HG03457 (cell line): ENCODE measurements around the gene CELA3B.
"Not testable (repeated sequence)": the region's sequence is repeated elsewhere in the genome, so short reads cannot be mapped to it uniquely, and the experiment has no call there.

Experiments
- ATAC-seq: cut with Tn5 transposase; IDR thresholded peaks from one replicate; pipeline ENCODE4 v1.9.1; 2021; ENCODE audit warnings: moderate number of reproducible peaks; ENCODE audit not compliant: unreplicated experiment

The CELA3B gene

GRCh38 chr1:22005261-22006149 is 28.7 kb downstream of the CELA3B start:
- not testable (repeated sequence) for ATAC-seq

- not testable (repeated sequence) for ATAC-seq
These were observed 29.9 kb downstream of the CELA3B start for GRCh38 chr1:22006736-22007135.

GRCh38 chr1:22007262-22007661 is 30.4 kb downstream of the CELA3B start:
- ATAC-seq: not testable (repeated sequence)

DNA sequence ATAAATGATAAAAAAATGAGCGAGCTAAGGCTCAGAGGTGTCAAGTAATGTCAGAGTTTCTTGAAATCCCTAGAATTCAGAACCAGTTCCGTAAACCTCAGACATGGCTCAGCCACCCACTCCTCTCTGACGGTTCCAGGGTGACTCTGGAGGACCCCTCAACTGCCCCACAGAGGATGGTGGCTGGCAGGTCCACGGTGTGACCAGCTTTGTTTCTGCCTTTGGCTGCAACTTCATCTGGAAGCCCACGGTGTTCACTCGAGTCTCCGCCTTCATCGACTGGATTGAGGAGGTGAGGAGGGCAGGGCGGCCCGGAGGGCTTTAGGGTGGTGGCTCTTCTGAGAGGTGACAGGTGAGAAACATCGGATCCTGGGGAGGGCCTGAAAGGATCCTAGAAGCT is 32.7 kb downstream of the CELA3B start:
- ATAC-seq: not testable (repeated sequence)

DNA sequence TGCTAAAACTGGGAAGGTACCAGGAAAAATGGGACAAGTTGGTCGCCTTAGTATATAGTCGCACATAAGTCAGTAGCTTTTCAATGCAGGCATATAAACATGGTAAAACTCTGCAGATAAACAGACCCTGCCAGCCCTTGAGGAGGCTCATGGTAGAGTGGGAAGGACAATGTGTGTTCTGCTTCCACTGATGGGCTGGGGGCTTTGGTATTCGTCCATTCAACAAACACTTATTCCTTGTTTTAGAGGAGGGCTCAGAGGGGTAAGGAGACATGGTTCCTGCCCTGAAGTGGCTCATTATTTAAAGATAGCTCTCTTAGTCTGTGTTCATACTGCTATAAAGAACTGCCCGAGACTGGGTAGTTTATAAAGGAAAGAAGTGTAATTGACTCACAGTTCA is 35.9 kb downstream of the CELA3B start:
- not testable (repeated sequence) for ATAC-seq

DNA sequence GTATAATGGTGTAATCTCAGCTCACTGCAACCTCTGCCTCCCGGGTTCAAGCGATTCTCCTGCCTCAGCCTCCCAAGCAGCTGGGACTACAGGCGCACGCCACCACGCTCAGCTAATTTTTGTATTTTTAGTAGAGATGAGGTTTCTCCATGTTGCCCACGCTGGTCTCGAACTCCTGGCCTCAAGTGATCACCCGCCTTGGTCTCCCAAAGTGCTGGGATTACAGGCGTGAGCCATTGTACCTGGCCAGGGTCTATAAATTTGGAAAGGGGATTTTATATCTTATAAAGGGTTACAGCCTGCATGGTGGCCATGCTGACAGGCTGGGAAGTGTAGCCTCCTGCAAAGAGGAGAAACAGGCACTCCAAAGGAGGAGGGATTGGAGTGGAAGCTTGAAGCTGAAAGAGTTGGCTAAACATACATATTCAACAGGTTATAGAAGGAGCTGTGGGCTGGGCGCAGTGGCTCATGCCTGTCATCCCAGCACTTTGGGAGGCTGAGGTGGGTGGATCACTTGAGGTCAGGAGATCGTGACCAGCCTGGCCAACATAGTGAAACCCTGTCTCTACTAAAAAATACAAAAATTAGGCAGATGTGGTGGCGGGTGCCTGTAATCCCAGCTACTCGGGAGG is 37.9 kb downstream of the CELA3B start:
- ATAC-seq: not testable (repeated sequence)

DNA sequence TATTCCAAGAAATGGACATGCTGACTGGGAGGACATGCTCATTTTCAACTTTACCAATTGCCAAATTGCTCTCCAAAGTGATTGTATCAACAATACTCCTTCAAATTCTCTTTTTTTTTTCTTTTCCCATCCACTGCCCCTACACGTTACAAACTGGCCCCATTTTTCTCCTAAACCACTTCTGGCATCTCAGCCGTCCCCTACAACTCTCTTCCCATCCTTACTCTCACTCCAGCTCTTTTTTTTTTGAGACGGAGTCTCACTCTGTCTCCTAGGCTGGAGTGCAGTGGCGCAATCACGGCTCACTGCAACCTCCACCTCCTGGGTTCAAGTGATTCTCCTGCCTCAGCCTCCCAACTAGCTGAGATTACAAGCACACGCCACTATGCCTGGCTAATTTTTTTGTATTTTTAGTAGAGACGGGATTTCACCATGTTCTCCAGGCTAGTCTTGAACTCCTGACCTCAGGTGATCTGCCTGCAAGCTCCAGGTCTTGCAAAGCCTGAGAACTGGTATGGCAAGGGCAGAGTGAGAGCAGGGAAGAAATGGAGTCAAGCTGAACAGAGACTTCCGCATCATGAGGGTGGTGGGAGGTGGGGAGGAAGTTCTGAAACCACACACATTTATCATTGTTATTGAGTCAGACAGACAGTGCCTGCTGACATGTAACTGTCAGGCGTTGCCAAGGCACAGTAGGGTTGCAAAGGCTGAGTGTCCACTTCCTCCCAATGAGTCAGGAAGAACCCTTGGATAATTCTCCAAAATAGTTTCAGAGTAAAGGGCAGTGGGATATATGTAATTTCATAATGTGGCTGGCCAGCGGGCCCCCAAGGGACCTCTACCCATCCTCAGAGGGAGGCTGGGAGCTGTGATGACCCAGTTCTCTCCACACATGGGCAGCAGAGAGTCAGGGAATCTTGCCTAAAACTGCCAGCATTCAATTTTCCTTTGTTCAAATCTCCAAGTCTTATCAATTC is 42.0 kb downstream of the CELA3B start:
- ATAC-seq: no peak

DNA sequence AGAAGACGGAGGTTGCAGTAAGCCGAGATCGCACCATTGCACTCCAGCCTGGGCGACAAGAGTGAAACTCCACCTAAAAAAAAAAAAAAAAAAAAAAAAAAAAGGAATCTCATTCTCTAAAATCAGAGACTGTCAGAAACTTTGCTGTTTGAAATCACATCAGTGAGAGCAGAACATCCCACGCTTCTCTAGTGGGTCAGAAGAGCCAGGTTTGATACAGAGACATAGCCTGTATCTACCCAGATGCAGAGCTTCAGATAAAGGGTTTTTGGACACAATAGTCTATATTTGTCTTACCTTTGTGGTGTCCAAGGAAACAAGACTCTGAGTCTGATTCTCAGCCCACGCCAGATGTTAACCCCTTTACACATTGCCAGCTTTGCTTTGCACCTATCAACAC is 44.2 kb downstream of the CELA3B start:
- no peak for ATAC-seq

DNA sequence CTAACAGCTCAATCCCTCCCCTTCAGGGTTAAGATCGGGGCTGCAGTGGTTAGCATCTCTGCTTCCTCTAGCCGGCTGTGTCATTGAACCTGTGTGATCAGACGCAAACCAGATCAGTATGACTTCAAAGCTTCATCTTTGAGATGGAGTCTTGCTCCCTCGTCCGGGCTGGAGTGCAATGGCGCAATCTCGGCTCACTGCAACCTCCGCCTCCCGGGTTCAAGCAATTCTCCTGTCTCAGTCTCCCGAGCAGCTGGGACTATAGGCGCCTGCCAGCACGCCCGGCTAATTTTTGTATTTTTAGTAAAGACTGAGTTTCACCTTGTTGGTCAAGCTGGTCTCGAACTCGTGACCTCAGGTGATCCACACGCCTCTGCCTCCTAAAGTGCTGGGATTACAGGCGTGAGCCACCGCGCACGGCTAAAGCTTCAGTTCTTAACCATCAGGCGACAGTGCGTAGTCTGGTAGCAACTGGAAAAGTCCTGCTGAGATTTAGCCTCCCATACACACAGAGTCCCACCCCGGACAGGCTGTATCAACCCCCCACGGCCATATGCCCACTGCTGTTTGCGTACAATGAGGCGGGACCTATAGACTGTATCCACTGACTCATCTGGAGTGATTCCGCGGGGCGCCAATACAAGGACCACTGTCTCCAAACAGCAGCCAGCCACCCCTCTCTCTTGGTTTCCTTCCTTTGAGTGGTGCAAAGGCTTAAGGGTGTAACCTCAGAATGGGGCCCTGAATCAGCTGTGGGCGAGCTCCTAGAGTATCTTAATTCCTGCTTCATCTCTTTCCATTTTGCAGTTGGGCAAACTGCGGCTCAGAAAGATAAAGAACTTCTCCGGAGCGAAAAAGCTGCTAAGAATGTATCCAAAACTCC is 47.9 kb downstream of the CELA3B start:
- peak; percentile 28 for ATAC-seq

DNA sequence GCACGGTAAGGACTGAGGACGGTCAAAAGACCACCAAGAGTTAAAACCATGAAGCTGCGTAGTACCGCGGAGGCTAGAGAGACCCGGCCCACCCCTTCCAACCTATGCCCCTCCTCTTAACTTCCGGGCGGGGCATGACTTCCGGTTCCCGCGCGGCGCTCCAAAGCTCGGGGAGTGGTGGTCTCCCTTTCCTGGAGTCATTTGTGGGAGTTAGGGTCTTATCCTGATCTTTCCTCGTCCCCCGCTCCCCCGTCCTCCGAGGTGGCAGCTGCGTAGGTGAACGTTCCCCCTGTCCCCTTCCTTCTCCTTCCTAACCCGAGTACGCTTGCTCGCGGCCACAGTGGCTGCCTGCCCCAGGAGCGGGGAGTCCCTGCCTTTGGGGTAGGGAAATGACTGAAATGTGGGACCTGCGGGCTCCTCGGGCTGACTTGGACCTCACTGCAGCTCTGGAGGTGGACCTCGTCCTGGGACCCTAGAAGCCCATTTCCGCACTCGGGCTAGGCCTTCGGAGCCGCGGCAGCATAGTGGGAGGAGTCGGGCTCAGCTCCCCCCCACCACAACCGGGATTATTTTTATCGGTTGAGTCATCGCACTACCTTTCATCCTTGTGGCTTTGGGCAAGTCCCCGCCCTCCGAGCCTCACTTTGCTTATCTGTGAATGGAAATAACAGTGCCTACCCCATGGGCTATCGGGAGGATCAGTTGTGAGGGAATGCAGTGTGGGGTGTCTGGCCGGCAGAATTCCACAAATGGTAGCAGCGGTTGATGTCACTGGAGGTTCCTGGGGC is 48.7 kb downstream of the CELA3B start:
- peak; percentile 44 for ATAC-seq

DNA sequence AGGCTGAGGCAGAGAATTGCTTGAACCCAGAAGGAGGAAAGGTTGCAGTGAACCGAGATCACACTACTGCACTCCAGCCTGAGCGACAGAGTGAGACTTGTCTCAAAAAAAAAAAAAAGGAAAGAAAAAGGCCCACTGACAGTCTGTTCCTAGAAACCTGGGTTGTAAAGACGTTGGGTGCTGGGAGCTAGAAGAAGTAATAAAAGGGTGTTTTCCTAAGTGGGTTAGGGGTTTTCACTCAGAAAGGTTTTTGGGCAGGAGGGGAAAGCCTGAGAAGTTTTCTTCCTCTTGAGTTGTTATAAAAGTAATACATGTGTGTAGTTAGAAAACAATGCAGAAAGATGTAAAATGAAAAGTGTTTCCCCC is 50.1 kb downstream of the CELA3B start:
- ATAC-seq: no peak

GRCh38 chr1:22030057-22030456 is 53.2 kb downstream of the CELA3B start:
- no peak for ATAC-seq

DNA sequence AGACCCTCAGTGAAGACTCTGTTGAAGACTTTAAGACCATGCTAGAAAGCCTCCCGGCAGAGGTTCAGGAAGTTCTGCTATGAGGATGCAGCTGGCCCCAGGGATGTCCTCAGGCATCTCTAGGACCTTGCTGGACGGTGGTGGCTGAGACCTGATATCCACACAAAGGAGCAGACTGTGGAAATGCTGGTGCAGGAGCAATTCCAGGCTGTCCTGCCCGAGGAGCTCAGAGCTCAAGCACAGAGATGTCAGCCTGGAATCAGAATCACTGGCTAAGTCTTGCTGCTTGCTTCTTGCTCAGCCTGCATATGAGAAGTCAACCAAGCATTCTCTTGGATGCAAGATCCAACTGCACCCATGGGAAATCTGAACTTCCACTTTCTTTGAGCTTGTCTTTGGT is 53.7 kb downstream of the CELA3B start:
- ATAC-seq: no peak

DNA sequence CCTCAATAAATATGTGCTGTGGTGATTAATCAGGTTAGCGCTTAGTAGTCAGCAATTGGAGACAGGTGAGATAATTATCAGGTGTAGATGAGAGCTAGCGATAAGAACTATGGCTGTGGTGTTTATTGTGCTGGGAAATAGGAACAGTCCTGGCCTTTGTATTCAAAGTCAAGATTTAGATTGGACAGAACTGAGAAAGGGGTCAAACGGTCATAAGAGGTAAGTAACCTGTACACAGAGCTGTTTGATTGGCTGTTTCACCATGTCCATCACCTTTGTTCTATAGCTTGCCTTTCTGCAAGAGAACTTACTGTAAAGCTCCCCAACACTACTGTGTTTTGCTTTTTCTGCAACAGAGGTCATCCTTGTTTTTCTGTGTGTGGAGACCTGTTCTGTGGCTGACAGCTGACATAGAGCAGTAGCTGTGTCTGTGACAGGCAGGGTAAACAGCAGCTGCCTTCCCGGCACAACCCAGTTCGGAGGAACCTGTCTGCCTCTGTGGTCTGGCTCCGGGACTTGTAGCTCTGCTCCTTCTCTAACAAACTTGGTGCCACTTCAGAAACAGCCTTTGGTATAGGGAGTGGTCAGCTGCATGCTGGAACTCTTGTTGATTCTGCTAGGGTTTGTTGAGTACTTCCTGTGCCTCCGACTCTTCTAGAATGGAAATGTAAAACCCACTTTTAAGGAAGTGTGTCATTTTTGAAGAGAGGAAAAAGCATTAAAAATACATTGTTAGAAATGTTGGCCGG is 54.6 kb downstream of the CELA3B start:
- ATAC-seq: no peak

DNA sequence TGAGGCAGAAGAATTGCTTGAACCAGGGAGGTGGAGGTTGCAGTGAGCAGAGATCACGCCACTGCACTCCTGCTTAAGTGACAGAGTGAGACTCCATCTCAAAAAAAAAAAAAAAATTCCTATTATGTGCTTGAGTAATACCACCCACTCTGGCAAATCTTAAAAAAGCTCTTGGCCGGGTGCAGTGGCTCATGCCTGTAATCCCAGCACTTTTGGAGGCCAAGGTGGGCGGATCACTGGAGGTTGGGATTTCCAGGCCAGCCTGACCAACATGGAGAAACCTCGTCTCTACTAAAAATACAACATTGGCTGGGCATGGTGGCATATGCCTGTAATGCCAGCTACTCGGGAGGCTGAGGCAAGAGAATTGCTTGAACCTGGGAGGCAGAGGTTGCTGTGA is 58.0 kb downstream of the CELA3B start:
- not testable (repeated sequence) for ATAC-seq

DNA sequence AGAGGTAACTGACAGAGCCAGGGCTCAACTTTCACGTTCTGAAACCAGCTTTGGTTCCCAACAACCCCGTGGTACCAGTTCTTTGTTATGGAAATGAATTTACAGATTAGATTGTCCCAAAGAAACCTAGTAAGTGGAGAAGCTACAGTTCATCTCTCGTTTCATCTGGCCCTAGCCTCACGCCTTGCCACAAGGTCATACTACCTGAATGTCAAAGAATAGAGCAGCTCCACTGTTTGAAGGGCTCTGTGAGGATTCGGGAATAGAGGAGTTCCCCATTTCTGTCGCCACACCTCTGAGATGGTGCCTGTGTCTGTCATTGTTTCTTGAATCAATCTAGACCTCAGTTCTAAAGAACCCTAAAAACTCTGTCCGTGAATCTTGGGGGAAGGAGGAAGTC is 60.7 kb downstream of the CELA3B start:
- no peak for ATAC-seq

- no peak for ATAC-seq
These were observed 61.2 kb downstream of the CELA3B start for GRCh38 chr1:22038036-22038435.
